GM10847 (cell line): ENCODE results near the gene KIF26B.

Experiments
- POLR2A ChIP-seq: IDR thresholded peaks from 2 replicates; pipeline ENCODE4 v1.6.1; 2011; ENCODE audit not compliant: insufficient read length; ENCODE audit errors: extremely low read depth

The KIF26B gene

GRCh38 chr1:245398180-245398579 lies 243.4 kb downstream of the KIF26B start:
- no peak for TF ChIP-seq POLR2A

- no peak for TF ChIP-seq POLR2A
These were observed 247.2 kb downstream of the KIF26B start for GRCh38 chr1:245401881-245402587.

GRCh38 chr1:245404527-245404926 lies 249.7 kb downstream of the KIF26B start:
- TF ChIP-seq POLR2A: no peak

DNA sequence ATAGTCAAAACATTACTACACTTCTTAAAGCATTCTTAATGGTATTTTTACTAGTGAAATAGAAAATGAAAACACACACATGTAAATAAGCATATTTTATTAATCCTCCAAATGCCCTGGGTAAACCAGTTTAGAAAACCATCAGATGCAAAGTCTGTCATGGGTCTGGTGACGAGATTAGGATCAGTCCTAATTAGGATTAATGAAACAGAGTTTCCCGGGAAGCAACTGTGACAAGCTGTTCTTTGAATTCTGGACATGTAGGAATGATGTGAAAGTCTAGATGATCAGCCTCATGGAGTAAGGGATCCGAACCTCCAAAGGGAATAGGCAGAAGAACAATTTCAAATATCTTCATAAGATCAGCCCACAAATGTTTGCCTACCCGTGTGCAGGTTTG lies 250.2 kb downstream of the KIF26B start:
- no peak for TF ChIP-seq POLR2A

- no peak for TF ChIP-seq POLR2A
These were observed 251.6 kb downstream of the KIF26B start for GRCh38 chr1:245406426-245406825.

DNA sequence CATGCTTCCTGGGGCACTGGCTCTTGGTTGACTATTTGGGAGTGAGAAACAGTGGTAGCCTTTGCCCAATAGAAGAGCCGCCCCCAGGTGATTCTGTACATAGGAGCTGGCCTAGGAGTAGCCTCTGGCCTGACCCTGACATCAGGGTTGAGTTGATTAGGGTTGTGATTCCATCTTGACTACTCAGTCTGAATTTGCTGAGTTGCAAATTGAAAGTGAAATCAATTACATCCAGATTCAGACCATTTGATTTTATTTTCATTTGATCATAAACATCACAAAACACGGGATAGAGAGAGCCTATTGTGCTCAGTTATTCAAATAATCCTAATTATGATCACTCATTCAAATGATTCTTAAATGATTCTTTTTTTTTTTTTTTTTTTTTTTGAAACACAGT lies 253.2 kb downstream of the KIF26B start:
- no peak for TF ChIP-seq POLR2A

DNA sequence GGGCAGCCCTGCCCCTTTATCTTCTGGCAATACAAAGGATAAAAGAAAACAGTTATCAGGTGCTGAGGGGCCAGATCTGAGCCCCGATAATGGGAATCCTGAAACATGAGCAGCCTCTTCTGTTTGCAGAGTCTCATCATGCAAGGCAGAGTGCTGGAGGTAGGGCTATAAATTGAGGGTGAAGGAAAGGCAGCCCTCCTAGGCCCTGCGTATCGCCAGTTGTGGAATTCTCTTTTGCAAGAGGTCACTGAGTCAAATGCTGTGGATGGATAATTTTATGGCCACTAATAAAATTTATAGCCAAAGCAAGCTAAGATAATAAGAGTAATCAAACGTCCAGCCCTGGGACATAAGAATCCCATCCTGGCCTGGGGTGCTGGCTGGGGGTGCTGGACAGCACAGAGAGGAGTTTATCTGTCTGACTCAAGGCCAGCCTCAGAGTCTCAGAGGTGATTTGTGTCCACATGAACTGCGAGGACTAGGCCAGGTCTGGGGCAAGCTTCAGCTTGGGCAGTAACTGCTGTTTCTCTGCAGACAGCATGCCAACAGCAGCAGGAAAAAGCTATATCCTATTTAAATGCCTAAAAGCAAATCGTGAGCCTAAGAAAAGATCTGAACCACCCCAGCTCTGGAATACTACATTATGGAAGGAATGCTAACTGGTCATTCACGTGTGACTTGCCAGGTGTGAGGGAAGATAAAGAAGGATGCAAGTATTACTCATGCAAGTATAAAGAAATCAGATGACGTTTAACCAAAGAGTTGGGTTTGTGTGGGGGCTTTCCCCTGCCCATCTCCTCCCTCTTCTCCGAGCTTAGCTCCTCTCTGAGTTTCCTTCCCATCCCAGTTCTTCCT lies 254.8 kb downstream of the KIF26B start:
- no peak for TF ChIP-seq POLR2A

DNA sequence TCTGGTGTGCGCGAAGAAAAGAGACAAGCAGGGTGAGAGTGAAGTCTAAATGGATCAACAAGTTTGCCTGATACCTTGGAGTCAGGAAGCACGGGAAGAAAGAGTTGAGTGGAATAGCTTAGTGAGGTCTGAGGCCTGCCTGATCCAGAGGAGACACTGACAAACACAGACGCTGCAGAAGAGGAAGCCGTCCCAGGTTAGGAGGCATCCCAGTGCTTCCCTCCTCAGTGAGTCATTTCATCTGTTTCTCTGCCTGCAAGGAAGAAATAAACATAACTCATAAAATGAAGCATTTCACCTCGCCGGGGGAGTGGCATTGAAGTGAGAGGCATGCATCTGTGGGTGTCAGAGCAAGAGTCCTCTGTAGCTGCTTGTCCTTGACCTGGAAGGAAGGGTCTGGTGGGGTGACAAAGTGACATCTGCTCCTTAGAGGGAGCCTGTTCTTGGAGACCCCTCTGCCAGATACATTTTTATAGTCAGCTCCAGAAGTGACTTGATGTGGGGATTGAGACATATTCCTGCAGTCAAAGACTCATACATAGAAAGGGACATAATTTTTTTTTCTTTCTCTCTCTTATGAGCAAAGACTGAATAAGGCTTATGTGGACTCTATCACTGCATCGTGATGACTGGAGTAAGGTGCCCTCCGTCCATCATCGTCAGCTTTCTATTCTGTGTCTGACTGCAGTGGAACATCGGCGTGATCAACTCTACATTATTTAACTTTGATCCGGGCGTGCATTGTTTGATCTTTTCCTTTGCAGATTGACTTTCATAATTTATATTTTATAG lies 256.7 kb downstream of the KIF26B start:
- no peak for TF ChIP-seq POLR2A

GRCh38 chr1:245412306-245412705 lies 257.5 kb downstream of the KIF26B start:
- no peak for TF ChIP-seq POLR2A

GRCh38 chr1:245416781-245417180 lies 262.0 kb downstream of the KIF26B start:
- TF ChIP-seq POLR2A: no peak

DNA sequence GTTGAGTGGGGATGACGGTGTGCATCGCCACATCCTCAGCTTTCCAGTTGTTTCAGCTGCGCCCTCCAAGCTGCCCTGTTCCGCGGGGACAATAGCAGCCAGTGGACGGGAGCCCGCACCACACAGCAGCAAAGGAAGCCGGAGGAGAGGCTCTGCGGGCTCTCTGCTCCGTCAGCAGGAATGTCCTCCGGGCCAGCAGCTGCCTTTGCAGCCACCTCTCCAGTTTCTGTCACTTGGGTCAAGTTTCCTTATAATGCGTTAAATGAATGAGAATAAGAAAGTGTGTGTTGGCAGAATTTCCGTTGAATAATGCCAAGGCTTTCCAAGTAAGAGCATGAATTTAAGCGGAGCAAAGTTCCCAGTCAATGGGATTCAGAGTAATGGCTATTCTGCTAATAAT lies 263.3 kb downstream of the KIF26B start:
- no peak for TF ChIP-seq POLR2A

DNA sequence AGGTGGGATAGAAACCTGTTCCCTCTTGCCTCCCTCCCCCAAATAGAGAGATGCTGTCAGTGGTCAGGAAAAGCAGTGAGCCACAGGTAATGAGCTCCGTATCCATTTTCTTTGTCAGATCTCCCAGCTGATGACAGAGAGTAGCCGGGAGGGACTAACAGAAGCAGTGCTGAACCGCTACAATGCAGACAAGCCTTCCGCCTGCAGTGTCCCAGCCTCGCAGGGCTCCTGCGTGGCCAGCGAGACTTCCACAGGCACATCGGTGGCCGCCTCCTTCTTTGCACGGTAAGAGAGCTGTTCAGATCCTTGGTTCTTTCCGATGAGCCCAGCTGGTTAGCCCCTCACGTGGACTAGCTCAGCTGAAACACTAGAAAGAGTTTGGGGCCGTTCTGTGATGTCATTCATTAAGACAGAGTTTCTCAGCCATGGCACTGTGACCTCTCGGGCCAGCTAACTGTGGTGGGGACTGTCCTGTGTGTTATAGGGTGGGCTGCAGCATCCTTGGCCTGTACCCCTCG lies 264.7 kb downstream of the KIF26B start:
- no peak for TF ChIP-seq POLR2A

DNA sequence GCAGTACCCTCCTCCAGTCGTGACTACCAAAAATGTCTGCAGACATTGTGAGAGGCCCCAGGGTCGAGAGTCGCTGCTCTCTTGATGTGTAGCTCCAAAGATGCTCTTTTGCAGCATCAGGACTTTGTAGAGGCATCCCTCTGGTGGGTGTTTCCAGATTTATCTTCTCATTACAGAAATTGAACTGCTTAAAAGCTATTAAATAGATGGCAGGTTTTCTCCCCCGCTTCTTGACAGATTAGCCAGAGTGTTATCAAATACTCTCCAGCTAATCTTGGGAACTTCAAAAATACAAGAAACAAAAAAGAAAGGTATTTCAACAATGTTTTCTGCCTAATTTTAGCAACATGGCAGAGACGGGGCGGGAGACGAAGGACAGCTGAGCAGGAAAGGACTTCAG lies 265.2 kb downstream of the KIF26B start:
- no peak for TF ChIP-seq POLR2A

DNA sequence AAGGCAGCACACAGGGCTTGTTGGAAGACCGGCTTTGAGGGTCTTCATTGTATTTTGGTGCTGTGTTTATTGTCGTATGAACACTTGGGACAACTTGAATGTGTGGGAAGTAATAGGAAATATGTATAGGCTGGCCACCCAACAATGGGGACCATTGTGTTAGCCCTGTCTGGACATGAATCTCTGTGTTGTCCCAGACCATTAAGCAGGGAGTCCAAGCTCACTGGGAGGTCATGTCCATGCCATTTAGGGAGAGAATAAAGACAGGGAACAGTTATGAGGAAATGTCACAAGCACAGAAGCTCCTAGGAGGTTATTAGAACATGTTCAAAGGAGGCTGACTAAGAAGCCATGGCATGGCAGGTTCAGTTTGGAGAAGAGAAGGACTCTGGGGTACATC lies 266.1 kb downstream of the KIF26B start:
- no peak for TF ChIP-seq POLR2A

DNA sequence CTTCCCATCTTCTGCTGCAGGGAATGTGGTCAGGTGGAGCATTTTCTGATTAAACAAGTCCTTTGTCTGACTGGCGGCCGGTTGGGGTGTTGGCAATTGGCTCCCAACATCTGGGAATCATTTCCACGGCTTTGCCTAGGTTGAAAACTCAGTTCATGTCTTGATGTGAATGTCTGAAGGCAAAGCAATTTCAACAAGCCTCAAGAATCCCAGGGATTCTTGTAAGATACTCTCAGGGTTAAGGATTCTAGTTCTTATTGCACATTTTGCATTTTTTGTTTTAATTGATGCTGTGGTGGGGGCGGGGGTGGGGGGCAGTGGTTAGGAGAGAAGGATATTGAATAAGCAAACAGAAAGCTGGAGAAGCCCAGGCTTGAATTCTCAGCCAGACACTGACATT lies 273.9 kb downstream of the KIF26B start:
- TF ChIP-seq POLR2A: no peak

- no peak for TF ChIP-seq POLR2A
These were observed 276.9 kb downstream of the KIF26B start for GRCh38 chr1:245431706-245432105.

DNA sequence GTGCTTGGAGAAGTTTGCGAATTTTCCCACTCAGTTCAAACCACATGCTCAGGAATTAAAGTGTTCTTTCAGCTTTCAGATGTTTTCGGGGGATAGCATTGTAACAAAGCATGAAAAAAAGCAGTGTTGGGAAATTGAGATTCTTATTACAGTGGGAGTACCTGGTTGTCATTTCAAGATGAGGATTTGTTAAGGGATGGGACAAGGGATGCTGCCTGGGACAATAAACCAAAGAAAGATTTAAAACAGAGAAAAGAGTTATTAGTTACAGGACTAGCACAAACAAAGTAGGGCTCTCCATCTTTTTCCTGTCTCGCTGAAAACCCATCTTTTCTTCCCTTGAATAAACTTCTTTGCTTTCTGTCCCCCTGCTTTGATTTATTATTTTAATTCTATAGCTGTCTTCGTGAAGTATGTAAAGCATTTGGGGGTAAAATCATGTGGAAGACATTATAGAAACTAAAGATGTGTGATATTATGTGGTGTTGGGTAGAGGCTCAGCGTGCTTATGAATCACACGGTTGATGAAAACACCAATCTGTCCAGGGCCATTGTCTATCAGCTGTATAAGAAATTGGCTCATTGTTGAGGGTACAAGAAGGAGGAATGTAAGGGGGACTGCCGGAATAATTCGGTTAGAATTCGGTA lies 277.6 kb downstream of the KIF26B start:
- TF ChIP-seq POLR2A: no peak
